HEK293 (cell line): ENCODE measurements around the gene APOBEC2.

Experiments
- CTCF ChIA-PET: fragments of 350-600 bp; formaldehyde crosslinking; extraction: SDS; loops from one replicate; lab custom pipeline; 2021; ENCODE audit warnings: antibody characterized with exemption; lab: Yijun Ruan, JAX
- POLR2A ChIA-PET: fragments of 300-600 bp; formaldehyde crosslinking; extraction: SDS; loops from one replicate; lab custom pipeline; 2020; ENCODE audit warnings: antibody characterized with exemption, inconsistent platforms; lab: Yijun Ruan, JAX
- H3K27ac ChIP-seq: fragments of 200-500 bp; sonication (Bioruptor generic); 2 replicates; pipeline ENCODE4 v1.5.1; 2014; ENCODE audit warnings: low read depth, low read length, control low read depth, inconsistent platforms; ENCODE audit errors: extremely low read depth
- H3K36me3 ChIP-seq, 2 experiments: fragments of 200-500 bp in 1 of 2; sonication (Bioruptor generic) in 1 of 2; 1 replicate in 1 of 2; 2 replicates in 1 of 2; pipeline ENCODE4 v1.5.1; 2014 to 2017; ENCODE audit warnings: inconsistent platforms in 2 of 2, low read length in 2 of 2; ENCODE audit not compliant: control insufficient read depth in 2 of 2, insufficient read depth in 1 of 2
- H3K4me1 ChIP-seq: fragments of 200-500 bp; sonication (Bioruptor generic); 2 replicates; pipeline ENCODE4 v1.5.1; 2014; ENCODE audit warnings: mild to moderate bottlenecking, low read length, inconsistent platforms; ENCODE audit not compliant: control insufficient read depth, insufficient read depth
- H3K4me3 ChIP-seq: 2 replicates; pipeline ENCODE4 v1.5.1; 2011; ENCODE audit warnings: low read depth, mild to moderate bottlenecking, control low read depth, low read length, moderate library complexity
- H3K9me3 ChIP-seq: fragments of 200-500 bp; sonication (Bioruptor generic); 2 replicates; pipeline ENCODE4 v1.5.1; 2014; ENCODE audit warnings: low read depth, low read length, inconsistent platforms; ENCODE audit not compliant: control insufficient read depth, insufficient read depth
- OVOL3 ChIP-seq: fragments of 450-650 bp; formaldehyde crosslinking; IDR thresholded peaks from 2 replicates; pipeline ENCODE4 v1.5.1; 2016; ENCODE audit warnings: missing biosample characterization, missing genetic modification characterization
- REPIN1 ChIP-seq: fragments of 450-650 bp; formaldehyde crosslinking; IDR thresholded peaks from 2 replicates; pipeline ENCODE4 v1.5.1; 2017; ENCODE audit warnings: missing biosample characterization, missing genetic modification characterization, low read depth
- SP7 ChIP-seq: fragments of 450-650 bp; formaldehyde crosslinking; IDR thresholded peaks from 2 replicates; pipeline ENCODE4 v1.5.1; 2016; ENCODE audit warnings: missing biosample characterization, missing genetic modification characterization
- TRIM28 ChIP-seq: IDR thresholded peaks from 2 replicates; pipeline ENCODE4 v1.6.1; 2011; ENCODE audit warnings: low read length, control low read depth, borderline replicate concordance
- YY2 ChIP-seq: fragments of 450-650 bp; formaldehyde crosslinking; IDR thresholded peaks from 2 replicates; pipeline ENCODE4 v1.5.1; 2016; ENCODE audit warnings: missing biosample characterization, missing genetic modification characterization
- ZBTB48 ChIP-seq: fragments of 450-650 bp; formaldehyde crosslinking; IDR thresholded peaks from 2 replicates; pipeline ENCODE4 v1.5.1; 2016; ENCODE audit warnings: missing biosample characterization, missing genetic modification characterization
- ZFP41 ChIP-seq: fragments of 450-650 bp; formaldehyde crosslinking; IDR thresholded peaks from 2 replicates; pipeline ENCODE4 v1.5.1; 2016; ENCODE audit warnings: missing biosample characterization, missing genetic modification characterization, borderline replicate concordance
- ZNF221 ChIP-seq: fragments of 450-650 bp; formaldehyde crosslinking; IDR thresholded peaks from 2 replicates; pipeline ENCODE4 v1.5.1; 2017; ENCODE audit warnings: missing biosample characterization, missing genetic modification characterization, borderline replicate concordance
- ZNF768 ChIP-seq: fragments of 450-650 bp; formaldehyde crosslinking; IDR thresholded peaks from 2 replicates; pipeline ENCODE4 v1.5.1; 2018; ENCODE audit warnings: missing biosample characterization, mild to moderate bottlenecking, missing genetic modification characterization
- ZNF777 ChIP-seq: fragments of 450-650 bp; formaldehyde crosslinking; IDR thresholded peaks from 2 replicates; pipeline ENCODE4 v1.5.1; 2017; ENCODE audit warnings: missing biosample characterization, missing genetic modification characterization, borderline replicate concordance
- TF ChIP-seq, protein P1 (sequence below): fragments of 450-650 bp; formaldehyde crosslinking; IDR thresholded peaks from 2 replicates; pipeline ENCODE4 v1.5.1; 2017; ENCODE audit warnings: missing biosample characterization, missing genetic modification characterization
- TF ChIP-seq, protein P2 (sequence below): fragments of 450-650 bp; formaldehyde crosslinking; IDR thresholded peaks from 2 replicates; pipeline ENCODE4 v1.5.1; 2016; ENCODE audit warnings: missing biosample characterization, missing genetic modification characterization
- TF ChIP-seq, protein P3 (sequence below): fragments of 450-650 bp; formaldehyde crosslinking; IDR thresholded peaks from 2 replicates; pipeline ENCODE4 v1.5.1; 2016; ENCODE audit warnings: missing biosample characterization, missing genetic modification characterization
- TF ChIP-seq, protein P4 (sequence below): fragments of 450-650 bp; formaldehyde crosslinking; IDR thresholded peaks from 2 replicates; pipeline ENCODE4 v1.5.1; 2016; ENCODE audit warnings: missing biosample characterization, missing genetic modification characterization
- TF ChIP-seq, protein P5 (sequence below): fragments of 450-650 bp; formaldehyde crosslinking; IDR thresholded peaks from 2 replicates; pipeline ENCODE4 v1.5.1; 2016; ENCODE audit warnings: missing biosample characterization, missing genetic modification characterization, low read depth
- TF ChIP-seq, protein P6 (sequence below): fragments of 450-650 bp; formaldehyde crosslinking; IDR thresholded peaks from 2 replicates; pipeline ENCODE4 v1.5.1; 2016; ENCODE audit warnings: missing biosample characterization, missing genetic modification characterization, borderline replicate concordance

The APOBEC2 gene

DNA sequence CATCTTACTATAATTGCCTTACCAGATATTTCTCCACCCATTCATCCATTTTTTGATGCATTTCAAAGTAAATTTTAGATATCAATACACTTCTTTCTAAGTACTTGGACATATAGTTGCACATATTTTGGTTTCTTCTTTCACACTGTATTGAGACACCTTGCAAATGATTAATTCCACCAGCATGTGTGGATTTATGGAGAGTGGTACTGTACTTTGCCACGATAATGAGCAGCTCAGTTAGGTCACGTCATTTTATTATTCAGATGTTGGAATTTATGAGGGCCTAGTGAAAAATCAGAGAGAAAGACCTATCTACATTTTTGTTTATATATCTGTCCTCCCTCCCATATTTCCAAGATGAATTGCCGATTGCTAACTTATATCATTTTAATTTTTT lies 25.1 kb downstream of the APOBEC2 start:
- ChIA-PET POLR2A (no interaction called here), CTCF (interaction anchor here (0.9 to 1.5 kb wide), 4 partner anchors 9 to 229 kb away, joined by 3 to 4 read pairs (median 3); no protein-coding TSS in a partner anchor)
- H3K27ac ChIP-seq: no peak overlapping the region
- H3K36me3 ChIP-seq: peaks cover 18 to 40% of the 10 kb centered on the region in 2 experiments
- 0 out of 2 replicates have a peak, but pooled peaks cover 2% of the 10 kb centered on the region for H3K4me1 ChIP-seq
- TF ChIP-seq ZNF221 (tag by site-specific recombination) (no peak), REPIN1 (tag by site-specific recombination) (no peak), TRIM28 (no peak), ZNF777 (tag by site-specific recombination) (no peak), YY2 (tag by site-specific recombination) (no peak), ZNF768 (tag by site-specific recombination) (no peak)
- TF ChIP-seq, protein P1, sequence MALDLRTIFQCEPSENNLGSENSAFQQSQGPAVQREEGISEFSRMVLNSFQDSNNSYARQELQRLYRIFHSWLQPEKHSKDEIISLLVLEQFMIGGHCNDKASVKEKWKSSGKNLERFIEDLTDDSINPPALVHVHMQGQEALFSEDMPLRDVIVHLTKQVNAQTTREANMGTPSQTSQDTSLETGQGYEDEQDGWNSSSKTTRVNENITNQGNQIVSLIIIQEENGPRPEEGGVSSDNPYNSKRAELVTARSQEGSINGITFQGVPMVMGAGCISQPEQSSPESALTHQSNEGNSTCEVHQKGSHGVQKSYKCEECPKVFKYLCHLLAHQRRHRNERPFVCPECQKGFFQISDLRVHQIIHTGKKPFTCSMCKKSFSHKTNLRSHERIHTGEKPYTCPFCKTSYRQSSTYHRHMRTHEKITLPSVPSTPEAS: no peak
- TF ChIP-seq, protein P2, sequence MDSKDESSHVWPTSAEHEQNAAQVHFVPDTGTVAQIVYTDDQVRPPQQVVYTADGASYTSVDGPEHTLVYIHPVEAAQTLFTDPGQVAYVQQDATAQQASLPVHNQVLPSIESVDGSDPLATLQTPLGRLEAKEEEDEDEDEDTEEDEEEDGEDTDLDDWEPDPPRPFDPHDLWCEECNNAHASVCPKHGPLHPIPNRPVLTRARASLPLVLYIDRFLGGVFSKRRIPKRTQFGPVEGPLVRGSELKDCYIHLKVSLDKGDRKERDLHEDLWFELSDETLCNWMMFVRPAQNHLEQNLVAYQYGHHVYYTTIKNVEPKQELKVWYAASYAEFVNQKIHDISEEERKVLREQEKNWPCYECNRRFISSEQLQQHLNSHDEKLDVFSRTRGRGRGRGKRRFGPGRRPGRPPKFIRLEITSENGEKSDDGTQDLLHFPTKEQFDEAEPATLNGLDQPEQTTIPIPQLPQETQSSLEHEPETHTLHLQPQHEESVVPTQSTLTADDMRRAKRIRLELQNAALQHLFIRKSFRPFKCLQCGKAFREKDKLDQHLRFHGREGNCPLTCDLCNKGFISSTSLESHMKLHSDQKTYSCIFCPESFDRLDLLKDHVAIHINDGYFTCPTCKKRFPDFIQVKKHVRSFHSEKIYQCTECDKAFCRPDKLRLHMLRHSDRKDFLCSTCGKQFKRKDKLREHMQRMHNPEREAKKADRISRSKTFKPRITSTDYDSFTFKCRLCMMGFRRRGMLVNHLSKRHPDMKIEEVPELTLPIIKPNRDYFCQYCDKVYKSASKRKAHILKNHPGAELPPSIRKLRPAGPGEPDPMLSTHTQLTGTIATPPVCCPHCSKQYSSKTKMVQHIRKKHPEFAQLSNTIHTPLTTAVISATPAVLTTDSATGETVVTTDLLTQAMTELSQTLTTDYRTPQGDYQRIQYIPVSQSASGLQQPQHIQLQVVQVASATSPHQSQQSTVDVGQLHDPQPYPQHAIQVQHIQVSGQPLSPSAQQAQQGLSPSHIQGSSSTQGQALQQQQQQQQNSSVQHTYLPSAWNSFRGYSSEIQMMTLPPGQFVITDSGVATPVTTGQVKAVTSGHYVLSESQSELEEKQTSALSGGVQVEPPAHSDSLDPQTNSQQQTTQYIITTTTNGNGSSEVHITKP (tag by site-specific recombination): no peak
- H3K4me3 ChIP-seq: no peak overlapping the region
- no peaks in the 10 kb centered on the region for H3K9me3 ChIP-seq

DNA sequence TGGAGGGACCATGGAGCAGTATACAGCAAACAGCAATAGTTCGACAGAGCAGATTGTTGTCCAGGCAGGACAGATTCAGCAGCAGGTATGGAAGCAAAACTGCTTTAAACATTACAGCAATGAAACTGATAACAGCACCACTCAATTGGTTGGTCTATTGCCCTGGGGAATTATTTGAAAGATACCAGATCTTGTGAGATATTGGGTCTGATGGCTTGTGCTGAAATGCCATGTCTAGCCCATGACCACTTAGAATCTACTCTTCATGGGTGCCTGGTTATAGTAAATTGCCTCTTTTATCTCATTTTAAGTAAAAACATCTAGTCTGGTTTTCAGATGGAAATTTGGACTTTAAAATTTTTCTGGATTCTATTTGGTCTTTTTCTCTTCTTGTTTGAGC lies 26.1 kb downstream of the APOBEC2 start:
- Histone ChIP-seq H3K36me3 (peaks cover 25 to 50% of the 10 kb centered on the region in 2 experiments), H3K4me1 (0 out of 2 replicates have a peak, but pooled peaks cover 2% of the 10 kb centered on the region), H3K4me3 (no peak overlapping the region), H3K9me3 (no peaks in the 10 kb centered on the region), H3K27ac (no peak overlapping the region)
- ChIA-PET CTCF (interaction anchor here (0.6 to 1.6 kb wide), 7 partner anchors 13 to 314 kb away, joined by 3 to 4 read pairs (median 3); no protein-coding TSS in a partner anchor), POLR2A (interaction anchor here (0.7 kb wide), 1 partner anchor 12 kb away, joined by 3 read pairs; no protein-coding TSS in a partner anchor)
- TF ChIP-seq OVOL3 (tag by site-specific recombination) (no peak), ZFP41 (tag by site-specific recombination) (no peak), SP7 (tag by site-specific recombination) (no peak), ZBTB48 (tag by site-specific recombination) (no peak)
- TF ChIP-seq, protein P3, sequence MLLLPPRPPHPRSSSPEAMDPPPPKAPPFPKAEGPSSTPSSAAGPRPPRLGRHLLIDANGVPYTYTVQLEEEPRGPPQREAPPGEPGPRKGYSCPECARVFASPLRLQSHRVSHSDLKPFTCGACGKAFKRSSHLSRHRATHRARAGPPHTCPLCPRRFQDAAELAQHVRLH (tag by site-specific recombination): no peak
- TF ChIP-seq, protein P4, sequence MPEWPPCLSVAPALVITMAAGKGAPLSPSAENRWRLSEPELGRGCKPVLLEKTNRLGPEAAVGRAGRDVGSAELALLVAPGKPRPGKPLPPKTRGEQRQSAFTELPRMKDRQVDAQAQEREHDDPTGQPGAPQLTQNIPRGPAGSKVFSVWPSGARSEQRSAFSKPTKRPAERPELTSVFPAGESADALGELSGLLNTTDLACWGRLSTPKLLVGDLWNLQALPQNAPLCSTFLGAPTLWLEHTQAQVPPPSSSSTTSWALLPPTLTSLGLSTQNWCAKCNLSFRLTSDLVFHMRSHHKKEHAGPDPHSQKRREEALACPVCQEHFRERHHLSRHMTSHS (tag by site-specific recombination): no peak
- TF ChIP-seq, protein P5, sequence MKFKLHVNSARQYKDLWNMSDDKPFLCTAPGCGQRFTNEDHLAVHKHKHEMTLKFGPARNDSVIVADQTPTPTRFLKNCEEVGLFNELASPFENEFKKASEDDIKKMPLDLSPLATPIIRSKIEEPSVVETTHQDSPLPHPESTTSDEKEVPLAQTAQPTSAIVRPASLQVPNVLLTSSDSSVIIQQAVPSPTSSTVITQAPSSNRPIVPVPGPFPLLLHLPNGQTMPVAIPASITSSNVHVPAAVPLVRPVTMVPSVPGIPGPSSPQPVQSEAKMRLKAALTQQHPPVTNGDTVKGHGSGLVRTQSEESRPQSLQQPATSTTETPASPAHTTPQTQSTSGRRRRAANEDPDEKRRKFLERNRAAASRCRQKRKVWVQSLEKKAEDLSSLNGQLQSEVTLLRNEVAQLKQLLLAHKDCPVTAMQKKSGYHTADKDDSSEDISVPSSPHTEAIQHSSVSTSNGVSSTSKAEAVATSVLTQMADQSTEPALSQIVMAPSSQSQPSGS (tag by site-specific recombination): no peak
- TF ChIP-seq, protein P6, sequence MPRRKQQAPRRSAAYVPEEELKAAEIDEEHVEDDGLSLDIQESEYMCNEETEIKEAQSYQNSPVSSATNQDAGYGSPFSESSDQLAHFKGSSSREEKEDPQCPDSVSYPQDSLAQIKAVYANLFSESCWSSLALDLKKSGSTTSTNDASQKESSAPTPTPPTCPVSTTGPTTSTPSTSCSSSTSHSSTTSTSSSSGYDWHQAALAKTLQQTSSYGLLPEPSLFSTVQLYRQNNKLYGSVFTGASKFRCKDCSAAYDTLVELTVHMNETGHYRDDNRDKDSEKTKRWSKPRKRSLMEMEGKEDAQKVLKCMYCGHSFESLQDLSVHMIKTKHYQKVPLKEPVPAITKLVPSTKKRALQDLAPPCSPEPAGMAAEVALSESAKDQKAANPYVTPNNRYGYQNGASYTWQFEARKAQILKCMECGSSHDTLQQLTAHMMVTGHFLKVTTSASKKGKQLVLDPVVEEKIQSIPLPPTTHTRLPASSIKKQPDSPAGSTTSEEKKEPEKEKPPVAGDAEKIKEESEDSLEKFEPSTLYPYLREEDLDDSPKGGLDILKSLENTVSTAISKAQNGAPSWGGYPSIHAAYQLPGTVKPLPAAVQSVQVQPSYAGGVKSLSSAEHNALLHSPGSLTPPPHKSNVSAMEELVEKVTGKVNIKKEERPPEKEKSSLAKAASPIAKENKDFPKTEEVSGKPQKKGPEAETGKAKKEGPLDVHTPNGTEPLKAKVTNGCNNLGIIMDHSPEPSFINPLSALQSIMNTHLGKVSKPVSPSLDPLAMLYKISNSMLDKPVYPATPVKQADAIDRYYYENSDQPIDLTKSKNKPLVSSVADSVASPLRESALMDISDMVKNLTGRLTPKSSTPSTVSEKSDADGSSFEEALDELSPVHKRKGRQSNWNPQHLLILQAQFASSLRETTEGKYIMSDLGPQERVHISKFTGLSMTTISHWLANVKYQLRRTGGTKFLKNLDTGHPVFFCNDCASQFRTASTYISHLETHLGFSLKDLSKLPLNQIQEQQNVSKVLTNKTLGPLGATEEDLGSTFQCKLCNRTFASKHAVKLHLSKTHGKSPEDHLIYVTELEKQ (tag by site-specific recombination): no peak
